ENCODE data around the gene SELENON.

DNA sequence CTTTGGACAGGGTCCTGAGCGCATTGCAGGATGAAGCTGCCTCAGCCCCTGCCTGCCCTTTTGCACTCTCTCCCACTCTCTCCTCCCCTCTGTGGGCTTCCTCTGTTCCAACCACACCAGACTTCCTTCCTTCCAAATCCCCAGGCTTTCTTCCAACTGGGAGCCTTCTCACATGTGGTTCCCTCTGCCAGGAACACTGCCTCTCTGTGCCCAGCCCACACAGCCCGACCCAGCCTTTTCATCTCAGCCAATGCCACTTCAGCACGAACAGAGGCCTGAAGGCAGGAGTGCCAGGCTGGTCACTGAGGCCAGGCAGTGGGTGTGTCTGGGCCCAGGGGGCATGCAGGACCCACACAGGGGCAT lies 5.9 kb downstream of the SELENON start:
- TF ChIP-seq MXI1 (IDR thresholded peaks at IDR 0.05; ENCODE audit: low read depth, low read length) = no peak
- TF ChIP-seq ZNF3 (CRISPR knock-in tag; IDR thresholded peaks at IDR 0.05) = no peak
- TF ChIP-seq, protein P1, sequence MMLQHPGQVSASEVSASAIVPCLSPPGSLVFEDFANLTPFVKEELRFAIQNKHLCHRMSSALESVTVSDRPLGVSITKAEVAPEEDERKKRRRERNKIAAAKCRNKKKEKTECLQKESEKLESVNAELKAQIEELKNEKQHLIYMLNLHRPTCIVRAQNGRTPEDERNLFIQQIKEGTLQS (IDR thresholded peaks at IDR 0.05) = no peak
- TF ChIP-seq, protein P1 (CRISPR knock-in tag; conservative IDR thresholded peaks at IDR 0.05) = no peak
- no peak for TF ChIP-seq CBX3 (IDR thresholded peaks at IDR 0.05; ENCODE audit: borderline replicate concordance in 1 of 2, low read length in 2 of 2)

Measured in K562 (cell line).